Measurements from ENCODE around the gene HNRNPL.
"Not testable (repeated sequence)": the region's sequence is repeated elsewhere in the genome, so short reads cannot be mapped to it uniquely, and the experiment has no call there.

Gene HNRNPL

GRCh38 chr19:38801359-38802095, 48.3 kb downstream of the HNRNPL start:
- DNase-seq (ENCODE audit: low read depth in 2 of 2), result no peak

GRCh38 chr19:38800577-38801347, 49.0 kb downstream of the HNRNPL start:
- no peak for DNase-seq (ENCODE audit: low read depth in 2 of 2)

- no peak for DNase-seq (ENCODE audit: low read depth in 2 of 2)
These were observed 50.7 kb downstream of the HNRNPL start for GRCh38 chr19:38799104-38799503.

- DNase-seq (ENCODE audit: low read depth in 2 of 2), result not testable (repeated sequence)
These were observed 52.0 kb downstream of the HNRNPL start for GRCh38 chr19:38797781-38798180.

- DNase-seq (ENCODE audit: low read depth in 2 of 2), result no peak
These were observed 53.6 kb downstream of the HNRNPL start for GRCh38 chr19:38796154-38796553.

GRCh38 chr19:38795549-38795948, 54.2 kb downstream of the HNRNPL start:
- DNase-seq (ENCODE audit: low read depth in 2 of 2), result no peak

- no peak for DNase-seq (ENCODE audit: low read depth in 2 of 2)
These were observed 56.1 kb downstream of the HNRNPL start for GRCh38 chr19:38793671-38794070.

- DNase-seq (ENCODE audit: low read depth in 2 of 2), result no peak
These were observed 56.6 kb downstream of the HNRNPL start for GRCh38 chr19:38793177-38793576.

GRCh38 chr19:38792250-38793111, 57.3 kb downstream of the HNRNPL start:
- DNase-seq (ENCODE audit: low read depth in 2 of 2), result peak; percentile 15 to 30

- not testable (repeated sequence) for DNase-seq (ENCODE audit: low read depth in 2 of 2)
These were observed 58.2 kb downstream of the HNRNPL start for GRCh38 chr19:38791451-38792064.

- DNase-seq (ENCODE audit: low read depth in 2 of 2), result not testable (repeated sequence)
These were observed 59.0 kb downstream of the HNRNPL start for GRCh38 chr19:38790507-38791403.

GRCh38 chr19:38788478-38789243, 61.1 kb downstream of the HNRNPL start, which contains the start of gene LGALS7B:
TSS of gene LGALS7B (plus strand) at chr19:38789200. CDS start at chr19:38789227, 27 bp downstream.
- DNase-seq (ENCODE audit: low read depth in 2 of 2), result no peak

GRCh38 chr19:38786572-38787265, 63.1 kb downstream of the HNRNPL start:
- DNase-seq (ENCODE audit: low read depth in 2 of 2), result no peak
